GM12878 (cell line): ENCODE results near the gene PPP3CA. TPM values are rescaled to one million over a fixed set of nuclear protein-coding genes. Genes with fewer than 3 reads are reported as not detected.

Experiments
- ATAC-seq: fragments of 200-7000 bp; cut with Tn5 transposase; 3 replicates; pipeline ENCODE4 v1.9.1; 2020; ENCODE audit warnings: mild to moderate bottlenecking, moderate library complexity
- BruUV-seq: library from RNA; stranded (reverse); fragments of 400-500 nt; replicated peaks from 2 replicates; lab custom pipeline; 2021; lab: Mats Ljungman, UMichigan
- CTCF ChIA-PET: fragments of 300-600 bp; sonication (Branson Sonifier 250); formaldehyde crosslinking; extraction: SDS; loops from one replicate; lab custom pipeline; 2021; ENCODE audit warnings: inconsistent platforms; lab: Yijun Ruan, JAX
- POLR2A ChIA-PET: fragments of 350-600 bp; formaldehyde crosslinking; extraction: SDS; loops from one replicate; lab custom pipeline; 2021; ENCODE audit warnings: inconsistent platforms; lab: Charles Lee
- RAD21 ChIA-PET: fragments of 300-600 bp; sonication (Branson Sonifier 250); formaldehyde crosslinking; loops from one replicate; lab custom pipeline; 2023; ENCODE audit warnings: antibody characterized with exemption; ENCODE audit not compliant: unreplicated experiment; lab: Charles Lee
- SMC1A ChIA-PET: fragments of 300-600 bp; sonication (Branson Sonifier 250); formaldehyde crosslinking; loops from one replicate; lab custom pipeline; 2023; ENCODE audit not compliant: unreplicated experiment, uncharacterized antibody; lab: Charles Lee
- DNase-seq: peaks from one replicate; pipeline ENCODE4 v3.0.0-alpha.2; 2011; ENCODE audit warnings: low read depth, low spot score
- FAIRE-seq: peaks from 3 replicates; lab custom pipeline; 2011; peaks lifted over from hg19 to GRCh38; lab: Jason Lieb, UNC
- H2AFZ ChIP-seq: 2 replicates; pipeline ENCODE4 v1.6.0; 2011; ENCODE audit warnings: low read depth, low read length, control low read depth; ENCODE audit not compliant: control insufficient read depth
- H3K27ac ChIP-seq: 2 replicates; pipeline ENCODE4 v1.5.1; 2011; ENCODE audit warnings: control low read depth; ENCODE audit not compliant: control insufficient read depth, insufficient read depth
- H3K27me3 ChIP-seq, 2 experiments: replicated peaks in 1 of 2; 2 replicates each; pipeline versions ENCODE4 v1.6.0 to v1.6.1; 2011; ENCODE audit warnings: low read length in 1 of 2; ENCODE audit not compliant: control insufficient read depth in 2 of 2, insufficient read depth in 2 of 2
- H3K36me3 ChIP-seq, 2 experiments: 2 replicates each; pipeline ENCODE4 v1.5.1; 2011; ENCODE audit warnings: low read length in 1 of 2; ENCODE audit not compliant: control insufficient read depth in 2 of 2, insufficient read depth in 2 of 2
- H3K4me1 ChIP-seq: 2 replicates; pipeline ENCODE4 v1.6.1; 2011; ENCODE audit warnings: mild to moderate bottlenecking, low read length, moderate library complexity, mixed read lengths; ENCODE audit not compliant: control insufficient read depth, insufficient read depth
- H3K4me2 ChIP-seq: 2 replicates; pipeline ENCODE4 v1.6.0; 2011; ENCODE audit warnings: control low read depth; ENCODE audit not compliant: control insufficient read depth, insufficient read depth
- H3K4me3 ChIP-seq: fragments of 200-600 bp; sonication (generic); 2 replicates; pipeline ENCODE4 v1.5.1; 2016
- H3K79me2 ChIP-seq: 2 replicates; pipeline ENCODE4 v1.6.0; 2011; ENCODE audit warnings: low read length; ENCODE audit not compliant: control insufficient read depth, insufficient read depth
- H3K9ac ChIP-seq: 2 replicates; pipeline ENCODE4 v1.8.0; 2011; ENCODE audit warnings: low read length, control low read depth, mixed read lengths; ENCODE audit not compliant: control insufficient read depth, insufficient read depth
- H3K9me3 ChIP-seq: replicated peaks from 3 replicates; pipeline ENCODE4 v1.5.1; 2011; ENCODE audit warnings: mild to moderate bottlenecking, low read length; ENCODE audit not compliant: control insufficient read depth, insufficient read depth
- H4K20me1 ChIP-seq: 2 replicates; pipeline ENCODE4 v1.6.0; 2011; ENCODE audit not compliant: control insufficient read depth, insufficient read depth
- CBX3 ChIP-seq: fragments of 200-600 bp; sonication (generic); IDR thresholded peaks from 2 replicates; pipeline ENCODE4 v1.6.1; 2016; ENCODE audit warnings: low read depth, borderline replicate concordance
- CHD1 ChIP-seq: IDR thresholded peaks from 2 replicates; pipeline ENCODE4 v1.6.1; 2012; ENCODE audit warnings: low read depth, low read length, improper control_type of control experiment
- MYB ChIP-seq: fragments of 150-350 bp; IDR thresholded peaks from 2 replicates; pipeline ENCODE4 v1.6.1; 2014; ENCODE audit warnings: mild to moderate bottlenecking, low read depth, low read length, borderline replicate concordance
- NKRF ChIP-seq: fragments of 450-650 bp; conservative IDR thresholded peaks from 2 replicates; pipeline ENCODE4 v1.6.1; 2017; ENCODE audit warnings: mild to moderate bottlenecking, moderate library complexity
- NR2C2 ChIP-seq: IDR thresholded peaks from 2 replicates; pipeline ENCODE4 v1.6.1; 2011; ENCODE audit warnings: borderline replicate concordance, low read depth; ENCODE audit not compliant: control insufficient read depth, insufficient read length
- POLR2AphosphoS5 ChIP-seq: IDR thresholded peaks from 2 replicates; pipeline ENCODE4 v1.6.1; 2011; ENCODE audit warnings: mild to moderate bottlenecking, low read length, inconsistent platforms
- PRDM15 ChIP-seq: fragments of 450-650 bp; formaldehyde crosslinking; IDR thresholded peaks from 2 replicates; pipeline ENCODE4 v1.4.0; 2020; ENCODE audit warnings: mild to moderate bottlenecking, moderate library complexity
- RBBP5 ChIP-seq: fragments of 200-600 bp; sonication (generic); conservative IDR thresholded peaks from 2 replicates; pipeline ENCODE4 v1.6.1; 2016
- RUNX3 ChIP-seq: IDR thresholded peaks from 2 replicates; pipeline ENCODE4 v1.6.1; 2012; ENCODE audit warnings: low read length, inconsistent platforms
- SREBF1 ChIP-seq: IDR thresholded peaks from 2 replicates; pipeline ENCODE4 v1.6.1; 2012; ENCODE audit warnings: mild to moderate bottlenecking, low read length
- USF2 ChIP-seq: IDR thresholded peaks from 2 replicates; pipeline ENCODE4 v1.6.1; 2011; ENCODE audit warnings: low read depth, low read length, improper control_type of control experiment, borderline replicate concordance
- ZNF384 ChIP-seq: IDR thresholded peaks from 2 replicates; pipeline ENCODE4 v1.6.1; 2012; ENCODE audit warnings: low read depth, mild to moderate bottlenecking, low read length, improper control_type of control experiment, borderline replicate concordance
- WGBS: methylation state at CpG from one replicate; pipeline ENCODE4 v1.1.6; 2016; ENCODE audit warnings: low lambda C conversion rate; ENCODE audit not compliant: insufficient replicate concordance, insufficient coverage; ENCODE audit errors: missing lambda C conversion rate; 5-methylcytosine and 5-hydroxymethylcytosine counted together
- in situ Hi-C: fragments of 300-500 bp; cut with MboI; formaldehyde crosslinking; loops from 9 replicates; pipeline ENCODE4 v1.14.3; 2018; ENCODE audit warnings: mixed read lengths
- intact Hi-C: fragments of 100-400 bp; cut with micrococcal nuclease; formaldehyde crosslinking; loops from one replicate; pipeline ENCODE4 v1.14.2; 2022; ENCODE audit not compliant: unreplicated experiment
- polyA plus RNA-seq, 11 experiments: library from polyadenylated mRNA; depleted of rRNA in 4 of 11; unstranded in 6 of 11; stranded (reverse) in 5 of 11; fragments of >200 nt; fragmentation: Nextera tagmentation in 4 of 11; fragmentation: Illumina TruSeq in 1 of 11; extraction: Ambion mirVana in 4 of 11; extraction: Trizol in 1 of 11; gene quantifications; 1 replicate in 1 of 11; 2 replicates in 10 of 11; pipeline versions ENCODE4 v1.2.1 to v1.2.3, GENCODE V29; 2011 to 2016; ENCODE audit warnings: inconsistent platforms in 2 of 11, missing spikeins in 2 of 11, low read depth in 1 of 11
- total RNA-seq, 4 experiments: library from RNA; depleted of rRNA in 3 of 4; stranded (reverse); fragments of >200 nt in 3 of 4; fragmentation: Illumina TruSeq in 1 of 4; extraction: Trizol in 1 of 4; gene quantifications; 2 replicates each; pipeline versions ENCODE4 v1.2.1 to v1.2.3, GENCODE V29; 2013 to 2021

The PPP3CA gene
- total and polyA plus RNA-seq, 10 of the 15 experiments (the other 5 are each of a cell fraction or from before 2014, with no cell fraction given) = 0.33 to 9.0 (median 1.0) TPM

GRCh38 chr4:101205916-101206315 is 141.4 kb downstream of the PPP3CA start:
- FAIRE-seq = no peak
- 9% methylated on average over 3 of the region's 3 CpGs for WGBS

GRCh38 chr4:101201421-101201820 is 145.9 kb downstream of the PPP3CA start:
- DNase-seq (no peak), ATAC-seq (no peak), FAIRE-seq (no peak)
- Histone ChIP-seq H3K36me3 (no peaks in the 10 kb centered on the region), H3K4me1 (no peaks in the 10 kb centered on the region), H3K9ac (no peak overlapping the region), H3K27ac (no peak overlapping the region), H3K79me2 (no peaks in the 10 kb centered on the region), H3K4me2 (no peak overlapping the region), H3K9me3 (no peaks in the 10 kb centered on the region), H3K4me3 (no peak overlapping the region), H2AFZ (no peak overlapping the region), H3K27me3 (no peaks in the 10 kb centered on the region), H4K20me1 (no peaks in the 10 kb centered on the region)
- ChIA-PET SMC1A (interaction anchor here (1.3 to 1.4 kb wide), 2 partner anchors 12 to 17 kb away, joined by 4 read pairs; no protein-coding TSS in a partner anchor), CTCF (no interaction called here), RAD21 (no interaction called here), POLR2A (no interaction called here)
- 69% methylated on average over 2 of the region's 2 CpGs for WGBS
- in situ Hi-C loops = no loop called here
- no TSS peak for BruUV-seq
- intact Hi-C loops = no loop called here
- TF ChIP-seq PRDM15 (CRISPR knock-in tag) (no peak), USF2 (no peak), POLR2AphosphoS5 (no peak), ZNF384 (no peak), NKRF (no peak), SREBF1 (no peak), NR2C2 (no peak), CBX3 (no peak), MYB (no peak), CHD1 (no peak)

More at GRCh38 chr4:101205916-101206315, 141.4 kb downstream of the PPP3CA start:
- ChIA-PET CTCF (no interaction called here), SMC1A (no interaction called here), POLR2A (no interaction called here), RAD21 (no interaction called here)
- no peaks in the 10 kb centered on the region for H3K79me2 ChIP-seq
- no peak overlapping the region for H2AFZ ChIP-seq
- H3K9ac ChIP-seq = no peak overlapping the region
- no peaks in the 10 kb centered on the region for H3K27me3 ChIP-seq
- no peaks in the 10 kb centered on the region for H4K20me1 ChIP-seq
- no TSS peak for BruUV-seq
- H3K4me3 ChIP-seq = no peak overlapping the region
- peak; percentile 3 for DNase-seq
- intact Hi-C loops = no loop called here
- no peaks in the 10 kb centered on the region for H3K4me1 ChIP-seq
- ATAC-seq = peak; percentile 50; the same call in 1 of the 3 replicates
- H3K27ac ChIP-seq = no peak overlapping the region
- in situ Hi-C loops = no loop called here
- no peak overlapping the region for H3K4me2 ChIP-seq
- TF ChIP-seq RUNX3 (peak; percentile 55), RBBP5 (no peak)
- no peaks in the 10 kb centered on the region for H3K9me3 ChIP-seq
- no peaks in the 10 kb centered on the region for H3K36me3 ChIP-seq
